Spinal cord (tissue), 10 donors: ENCODE data around the gene MRPS6. TPM values are rescaled to one million over a fixed set of nuclear protein-coding genes. Genes with fewer than 3 reads are reported as not detected.

Source experiments
- DNase-seq, 6 donors: peaks; one replicate each; pipeline versions ENCODE4 v3.0.0 to v3.0.0-alpha.2; 2013 to 2015; ENCODE audit warnings: low spot score in 6 of 6, low read depth in 4 of 6
- H3K27ac ChIP-seq: one replicate; pipeline ENCODE4 v1.5.1; 2013; ENCODE audit warnings: low read depth, low read length, control low read depth
- H3K27me3 ChIP-seq: one replicate; pipeline ENCODE4 v1.6.1; 2013; ENCODE audit warnings: low read length; ENCODE audit not compliant: control insufficient read depth, insufficient read depth
- H3K36me3 ChIP-seq: one replicate; pipeline ENCODE4 v1.6.1; 2013; ENCODE audit warnings: low read length; ENCODE audit not compliant: control insufficient read depth, insufficient read depth
- H3K4me1 ChIP-seq: one replicate; pipeline ENCODE4 v1.6.1; 2013; ENCODE audit warnings: low read length; ENCODE audit not compliant: control insufficient read depth, insufficient read depth
- H3K4me3 ChIP-seq: one replicate; pipeline ENCODE4 v1.5.1; 2013; ENCODE audit warnings: low read depth, low read length, control low read depth
- H3K9me3 ChIP-seq: one replicate; pipeline ENCODE4 v1.6.1; 2013; ENCODE audit warnings: low read length; ENCODE audit not compliant: control insufficient read depth, insufficient read depth
- WGBS: methylation state at CpG from one replicate; pipeline ENCODE4 v1.1.5; 2013; ENCODE audit warnings: missing lambda C conversion rate; ENCODE audit not compliant: insufficient coverage; 5-methylcytosine and 5-hydroxymethylcytosine counted together
- polyA plus RNA-seq, 2 donors: library from polyadenylated mRNA; unstranded; fragments of 120-200 nt; gene quantifications; one replicate each; pipeline ENCODE4 v1.2.1, GENCODE V29; 2013; ENCODE audit not compliant: insufficient read length in 2 of 2
- total RNA-seq, 2 donors: library from RNA; depleted of rRNA in 1 of 2; stranded (reverse); fragments of 120-200 nt in 1 of 2; fragments of >200 nt in 1 of 2; gene quantifications; one replicate each; pipeline versions ENCODE4 v1.2.3 to v1.2.4, GENCODE V29; 2013 to 2014
- donor health status: healthy.

MRPS6 gene
- total and polyA plus RNA-seq, 4 donors = 30.5 to 111 (median 74.0) TPM

DNA sequence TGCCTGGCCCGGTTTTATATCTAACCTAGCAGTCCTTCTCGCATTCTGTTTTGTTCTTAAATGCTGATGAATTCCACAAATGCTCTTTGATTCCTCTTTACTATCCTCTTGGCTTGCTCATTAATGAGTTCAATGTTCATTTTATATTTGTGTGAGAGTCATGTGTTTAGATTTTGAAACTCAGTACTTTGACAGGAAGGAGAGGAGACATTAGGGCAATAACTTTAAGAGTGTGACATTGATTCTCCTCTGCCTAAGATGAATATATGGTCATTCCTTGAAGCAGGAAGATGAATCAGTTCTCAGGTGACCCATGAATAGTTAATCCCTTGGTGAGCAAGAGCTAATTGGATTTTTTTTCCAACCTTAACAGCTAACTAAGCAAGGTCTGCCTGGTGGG lies 84.1 kb downstream of the MRPS6 start:
- no peaks in the 10 kb centered on the region for H3K4me1 ChIP-seq
- no peaks in the 10 kb centered on the region for H3K9me3 ChIP-seq
- WGBS = no CpG with 5 or more reads among the region's 2 CpGs
- no peak overlapping the region for H3K4me3 ChIP-seq
- H3K27ac ChIP-seq = no peak overlapping the region
- no peaks in the 10 kb centered on the region for H3K27me3 ChIP-seq
- no peaks in the 10 kb centered on the region for H3K36me3 ChIP-seq
- DNase-seq = no peak

DNA sequence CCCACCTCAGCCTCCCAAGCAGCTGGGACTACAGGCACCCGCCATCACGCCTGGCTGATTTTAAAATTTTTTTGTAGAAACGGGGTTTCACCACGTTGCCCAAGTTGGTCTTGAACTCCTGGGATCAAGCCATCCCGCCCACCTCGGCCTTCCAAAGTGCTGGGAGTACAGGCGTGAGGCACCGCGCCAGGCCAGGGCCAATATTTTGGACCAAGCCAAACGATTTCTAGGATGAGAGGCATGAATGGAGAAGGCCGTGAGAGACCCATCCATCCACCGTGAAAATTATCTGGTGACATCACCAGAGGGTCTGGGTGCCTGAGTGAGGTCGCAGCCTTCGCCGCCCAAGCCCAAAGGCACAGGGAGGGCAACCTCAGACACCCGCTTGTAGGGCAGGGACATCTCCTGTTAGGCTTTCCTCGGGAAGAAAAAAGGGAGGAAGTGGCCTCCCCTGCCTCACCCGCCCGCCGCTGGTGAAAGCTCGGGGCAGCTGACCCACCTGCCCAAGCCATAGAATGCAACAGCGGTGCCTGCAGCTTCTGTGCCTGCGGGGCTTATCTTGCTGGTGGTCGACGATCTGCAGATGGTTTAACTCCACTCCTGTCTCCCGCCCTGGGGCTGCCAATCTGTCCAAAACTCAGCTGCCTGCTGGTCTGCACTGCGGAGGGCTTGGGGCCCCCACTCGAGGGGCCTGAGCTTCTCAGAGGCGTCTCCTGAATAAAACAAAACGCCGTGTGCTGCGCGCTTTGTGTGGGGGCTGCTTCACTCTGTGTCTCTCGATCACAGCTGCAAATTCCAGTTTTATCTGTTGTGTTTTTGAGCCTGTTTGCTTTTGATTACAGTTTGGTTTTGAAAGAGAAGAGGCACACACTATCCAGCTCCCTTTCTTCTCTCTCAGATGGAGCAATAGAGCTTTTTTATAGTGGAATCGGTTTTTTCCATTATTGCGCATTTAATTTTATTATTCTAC lies 85.8 kb downstream of the MRPS6 start:
- H3K27me3 ChIP-seq = no peaks in the 10 kb centered on the region
- H3K4me3 ChIP-seq = no peak overlapping the region
- no peaks in the 10 kb centered on the region for H3K36me3 ChIP-seq
- WGBS = 90% methylated on average over 33 of the region's 36 CpGs
- no peaks in the 10 kb centered on the region for H3K4me1 ChIP-seq
- DNase-seq = no peak
- H3K27ac ChIP-seq = no peak overlapping the region
- H3K9me3 ChIP-seq = no peaks in the 10 kb centered on the region

DNA sequence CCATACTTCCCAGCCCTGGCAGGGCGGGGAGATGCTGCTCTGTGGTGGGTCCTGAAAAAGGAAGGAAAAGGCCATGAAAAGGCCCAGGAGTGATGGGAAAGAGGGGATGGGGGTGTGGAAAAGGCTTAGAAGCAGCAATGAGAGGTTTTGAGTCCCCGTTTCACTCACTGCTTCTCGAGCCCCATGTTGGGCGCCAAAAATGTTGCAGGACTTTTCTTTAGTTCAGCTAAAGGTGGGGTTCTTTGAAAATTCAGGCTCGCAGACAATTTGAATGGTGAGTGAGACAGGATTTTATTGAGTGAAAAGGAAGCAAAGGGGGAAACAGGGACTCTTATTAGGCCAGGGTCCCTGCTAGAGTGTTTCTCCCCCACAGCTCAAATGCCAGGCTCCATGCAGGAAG lies 93.1 kb downstream of the MRPS6 start:
- Histone ChIP-seq H3K4me1 (no peaks in the 10 kb centered on the region), H3K36me3 (no peaks in the 10 kb centered on the region), H3K27me3 (no peaks in the 10 kb centered on the region), H3K9me3 (peaks cover 22% of the 10 kb centered on the region), H3K4me3 (no peak overlapping the region), H3K27ac (no peak overlapping the region)
- no peak for DNase-seq
- WGBS = 97% methylated on average over 5 of the region's 5 CpGs

DNA sequence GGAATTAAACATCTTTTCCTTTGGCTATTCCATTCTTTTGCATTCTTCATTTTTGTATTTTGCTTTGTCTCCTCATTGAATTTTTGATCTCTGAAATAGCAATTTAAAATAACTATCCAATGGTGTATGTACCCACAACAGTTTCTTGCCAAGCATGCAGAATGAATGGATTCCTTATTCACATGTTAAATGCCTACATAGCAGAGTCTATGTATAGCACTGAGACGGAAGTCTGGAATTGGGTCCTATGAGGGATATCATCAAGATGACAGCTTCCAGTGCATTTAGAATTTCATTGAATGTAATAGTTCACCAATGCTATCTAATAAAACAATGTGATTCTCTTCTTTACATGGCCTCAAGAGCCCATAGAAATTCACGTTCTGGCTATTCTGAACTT lies 97.5 kb downstream of the MRPS6 start:
- no CpG with 5 or more reads among the region's 2 CpGs for WGBS
- DNase-seq = peak in 1 of 6 donors; percentile 16
- H3K36me3 ChIP-seq = no peaks in the 10 kb centered on the region

DNA sequence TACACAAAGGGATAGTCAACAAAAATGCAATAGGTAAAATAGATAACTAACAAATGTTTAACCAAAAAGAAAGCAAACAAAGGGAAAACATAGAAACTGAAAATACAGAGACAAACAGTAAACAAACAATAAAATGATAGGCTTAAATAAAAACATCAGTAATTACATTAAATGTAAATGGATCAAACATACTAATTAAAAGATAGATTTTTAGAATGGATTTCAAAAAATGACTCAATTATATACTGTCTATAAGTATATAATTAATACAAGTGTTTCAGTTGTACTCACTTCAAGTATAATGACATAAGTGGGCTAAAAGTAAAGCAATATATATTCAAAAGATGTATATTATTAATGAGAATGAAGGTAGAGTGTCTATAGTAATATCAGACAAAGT lies 101.1 kb downstream of the MRPS6 start:
- Histone ChIP-seq H3K27ac (no peak overlapping the region), H3K36me3 (no peaks in the 10 kb centered on the region), H3K27me3 (no peaks in the 10 kb centered on the region), H3K9me3 (no peaks in the 10 kb centered on the region), H3K4me1 (peaks cover 3% of the 10 kb centered on the region), H3K4me3 (no peak overlapping the region)
- DNase-seq = no peak

More for the DNA sequence above, 97.5 kb downstream of the MRPS6 start:
- no peak overlapping the region for H3K4me3 ChIP-seq
- no peak overlapping the region for H3K27ac ChIP-seq
- H3K27me3 ChIP-seq = no peaks in the 10 kb centered on the region
- peaks cover 16% of the 10 kb centered on the region for H3K9me3 ChIP-seq
- no peaks in the 10 kb centered on the region for H3K4me1 ChIP-seq

DNA sequence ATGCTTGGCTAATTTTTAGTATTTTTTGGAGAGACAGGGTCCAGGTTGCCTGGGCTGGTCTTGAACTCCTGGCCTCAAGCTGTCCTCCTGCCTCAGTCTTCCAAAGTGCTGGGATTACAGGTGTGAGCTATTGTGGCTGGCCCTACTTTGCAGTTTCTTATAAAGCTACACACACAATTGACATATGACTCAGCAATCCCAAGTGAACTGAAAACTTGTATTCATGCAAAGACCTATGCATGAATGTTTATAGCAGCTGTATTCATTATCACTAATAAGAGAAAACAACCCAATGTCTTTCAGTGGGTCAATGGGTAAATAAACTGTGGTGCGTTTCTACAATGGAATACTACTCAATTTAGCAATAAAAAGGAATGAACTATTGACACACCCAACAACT lies 103.1 kb downstream of the MRPS6 start:
- Histone ChIP-seq H3K27ac (no peak overlapping the region), H3K36me3 (no peaks in the 10 kb centered on the region), H3K27me3 (no peaks in the 10 kb centered on the region), H3K4me3 (no peak overlapping the region), H3K4me1 (peaks cover 4% of the 10 kb centered on the region), H3K9me3 (no peaks in the 10 kb centered on the region)
- no peak for DNase-seq
- no CpG with 5 or more reads among the region's 1 CpG for WGBS

DNA sequence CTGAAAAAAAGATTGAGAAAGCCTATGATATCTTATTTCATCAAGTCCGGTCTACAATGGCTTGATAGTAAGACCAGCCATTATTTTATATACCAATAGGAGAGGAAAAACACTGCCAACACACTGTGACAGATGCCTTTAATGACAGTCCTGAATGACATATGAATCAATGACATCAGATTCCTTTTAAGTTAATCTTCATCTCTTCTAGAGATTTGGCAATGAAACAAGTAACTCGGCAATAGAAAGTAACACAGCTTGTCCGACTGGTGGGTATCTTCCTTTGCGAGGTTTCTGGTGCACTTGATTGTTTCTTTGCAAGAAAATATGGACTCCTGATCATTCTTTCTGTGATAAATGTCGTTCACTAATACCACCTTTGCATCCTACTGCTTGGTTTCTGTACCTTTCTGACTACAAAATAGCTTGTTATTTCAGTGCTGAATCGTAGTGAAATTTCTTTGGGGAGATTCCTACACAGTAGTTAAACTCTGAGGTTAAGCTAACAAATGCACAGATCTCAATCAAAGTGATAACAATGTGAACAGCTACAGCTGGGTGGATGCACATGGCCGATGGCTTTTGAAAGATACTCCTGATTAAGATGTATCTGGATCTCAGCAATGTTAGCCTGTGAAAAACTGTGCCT lies 104.7 kb downstream of the MRPS6 start:
- no peaks in the 10 kb centered on the region for H3K36me3 ChIP-seq
- no peak for DNase-seq
- H3K27me3 ChIP-seq = no peaks in the 10 kb centered on the region
- 90% methylated on average over 1 of the region's 7 CpGs for WGBS
- H3K9me3 ChIP-seq = no peaks in the 10 kb centered on the region
- H3K27ac ChIP-seq = no peak overlapping the region
- no peak overlapping the region for H3K4me3 ChIP-seq
- peaks cover 6% of the 10 kb centered on the region for H3K4me1 ChIP-seq

DNA sequence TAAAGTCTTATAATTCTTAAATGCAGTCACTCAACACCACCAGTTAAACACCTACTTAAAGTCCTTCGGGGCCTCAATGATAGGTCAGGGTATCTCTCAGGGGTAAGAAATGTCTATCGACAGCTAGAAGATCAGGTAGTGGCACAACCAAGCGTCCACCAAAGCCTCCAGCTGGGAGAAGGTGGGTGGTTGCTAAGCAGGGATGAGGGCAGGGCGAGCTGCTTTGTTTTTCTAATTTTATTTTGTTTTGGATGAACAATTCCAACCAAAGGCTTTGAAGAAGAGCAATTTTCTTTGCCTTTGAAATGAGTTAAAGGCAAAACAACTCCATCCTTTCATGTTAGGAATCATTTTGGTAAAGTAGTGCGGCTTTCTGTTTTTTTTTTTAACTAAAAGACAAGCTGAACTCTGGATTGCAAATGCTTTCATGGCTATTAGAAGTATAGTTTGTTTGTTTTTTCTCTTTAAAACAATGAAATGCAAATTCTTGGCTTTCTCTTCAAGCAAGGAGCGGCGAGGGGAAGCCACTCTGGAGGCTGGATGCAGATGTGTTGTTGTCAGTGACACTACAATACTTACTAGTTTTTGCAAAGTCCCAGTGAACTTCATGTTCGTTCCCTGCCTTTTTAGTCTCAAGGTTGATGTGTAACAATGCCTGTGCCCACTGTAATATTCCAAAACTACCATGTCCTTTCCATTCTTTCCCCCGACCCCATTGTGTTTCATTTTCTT lies 106.0 kb downstream of the MRPS6 start:
- no peaks in the 10 kb centered on the region for H3K27me3 ChIP-seq
- DNase-seq = no peak
- WGBS = 21% methylated on average over 2 of the region's 9 CpGs
- no peaks in the 10 kb centered on the region for H3K36me3 ChIP-seq
- no peaks in the 10 kb centered on the region for H3K9me3 ChIP-seq
- no peak overlapping the region for H3K27ac ChIP-seq
- no peak overlapping the region for H3K4me3 ChIP-seq
- H3K4me1 ChIP-seq = peaks cover 6% of the 10 kb centered on the region

DNA sequence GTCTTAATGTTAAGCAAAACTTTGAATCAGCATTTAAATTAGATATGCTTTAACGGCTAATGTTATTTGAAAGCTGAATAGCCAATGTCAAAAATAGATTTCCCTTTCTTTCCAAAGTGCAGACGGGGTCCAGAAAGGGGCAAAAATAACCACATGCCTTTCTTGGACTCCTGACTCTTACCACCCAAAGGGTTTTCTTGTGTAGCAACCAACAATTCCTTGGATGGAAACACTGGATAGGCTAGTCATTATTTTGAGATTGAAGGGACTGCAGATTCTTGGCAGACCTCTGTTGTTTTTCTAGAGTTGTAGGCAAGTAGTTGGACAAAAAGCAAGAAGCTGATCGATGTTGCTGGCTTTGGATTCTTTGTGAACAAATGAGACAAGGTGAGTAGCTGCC lies 107.0 kb downstream of the MRPS6 start:
- Histone ChIP-seq H3K27ac (peak overlapping the region; percentile 83), H3K27me3 (no peaks in the 10 kb centered on the region), H3K36me3 (no peaks in the 10 kb centered on the region), H3K4me3 (no peak overlapping the region), H3K4me1 (peaks cover 6% of the 10 kb centered on the region), H3K9me3 (no peaks in the 10 kb centered on the region)
- peak in 1 of 6 donors; percentile 49 for DNase-seq
- 11% methylated on average over 1 of the region's 3 CpGs for WGBS
